Stimulated activated naive B cell treated with anti-CD40 and anti-IgM and Interleukin-4, amounts not matched to agents 10 μg/mL and 1 μg/mL and 100 μg/mL, for 72 hours (primary cell): ENCODE data around the gene PLSCR2.
"Not testable (repeated sequence)": the region's sequence is repeated elsewhere in the genome, so short reads cannot be mapped to it uniquely, and the experiment has no call there.

Source experiments
- ATAC-seq, 2 donors: fragments of 150-1000 bp; cut with Tn5 transposase; replicated peaks; 2 replicates each; pipeline ENCODE4 v1.10.0; 2021; ENCODE audit warnings: moderate library complexity in 1 of 2
- DNase-seq: peaks from one replicate; pipeline ENCODE4 v3.0.0; 2021
- H3K27ac Mint-ChIP-seq: one replicate; pipeline ENCODE4 v1.8.0; 2022; ENCODE audit warnings: mild to moderate bottlenecking, mixed read lengths
- H3K27me3 Mint-ChIP-seq, 2 donors: one replicate each; pipeline ENCODE4 v1.8.0; 2022; ENCODE audit warnings: mixed read lengths in 2 of 2
- H3K36me3 Mint-ChIP-seq, 2 donors: one replicate each; pipeline ENCODE4 v1.8.0; 2022; ENCODE audit warnings: mixed read lengths in 2 of 2, mild to moderate bottlenecking in 1 of 2
- H3K4me1 Mint-ChIP-seq, 2 donors: one replicate each; pipeline ENCODE4 v1.8.0; 2022; ENCODE audit warnings: mixed read lengths in 2 of 2, mild to moderate bottlenecking in 1 of 2
- H3K4me3 Mint-ChIP-seq, 2 donors: one replicate each; pipeline ENCODE4 v1.8.0; 2022; ENCODE audit warnings: mild to moderate bottlenecking in 2 of 2, mixed read lengths in 2 of 2, moderate library complexity in 1 of 2
- H3K9me3 Mint-ChIP-seq, 2 donors: one replicate each; pipeline ENCODE4 v1.8.0; 2022; ENCODE audit warnings: mixed read lengths in 2 of 2, mild to moderate bottlenecking in 1 of 2

PLSCR2 gene

GRCh38 chr3:146421819-146422759 is 47.3 kb downstream of the PLSCR2 start:
- peaks cover 0 to 9% of the 10 kb centered on the region in 2 donors for H3K27me3 Mint-ChIP-seq
- no peaks in the 10 kb centered on the region for H3K36me3 Mint-ChIP-seq
- H3K9me3 Mint-ChIP-seq = peaks cover 0 to 1% of the 10 kb centered on the region in 2 donors
- H3K4me3 Mint-ChIP-seq = no peak overlapping the region
- DNase-seq (no peak), ATAC-seq (no peak)
- H3K27ac Mint-ChIP-seq = no peak overlapping the region
- peaks cover 0 to 2% of the 10 kb centered on the region in 2 donors for H3K4me1 Mint-ChIP-seq

- no peaks in the 10 kb centered on the region for H3K36me3 Mint-ChIP-seq
- no peak overlapping the region for H3K27ac Mint-ChIP-seq
- no peak for DNase-seq
- H3K27me3 Mint-ChIP-seq = peaks cover 0 to 5% of the 10 kb centered on the region in 2 donors
- H3K4me3 Mint-ChIP-seq = no peak overlapping the region
- no peaks in the 10 kb centered on the region for H3K4me1 Mint-ChIP-seq
- peaks cover 8 to 14% of the 10 kb centered on the region in 2 donors for H3K9me3 Mint-ChIP-seq
- no peak for ATAC-seq
Measured at GRCh38 chr3:146416366-146416765, 53.0 kb downstream of the PLSCR2 start.

GRCh38 chr3:146414010-146414409 is 55.4 kb downstream of the PLSCR2 start:
- peaks cover 0 to 4% of the 10 kb centered on the region in 2 donors for H3K27me3 Mint-ChIP-seq
- H3K4me1 Mint-ChIP-seq = no peaks in the 10 kb centered on the region
- no peak overlapping the region for H3K27ac Mint-ChIP-seq
- ATAC-seq = no peak
- no peak for DNase-seq
- H3K9me3 Mint-ChIP-seq = peaks cover 11 to 14% of the 10 kb centered on the region in 2 donors
- no peak overlapping the region for H3K4me3 Mint-ChIP-seq
- no peaks in the 10 kb centered on the region for H3K36me3 Mint-ChIP-seq

- H3K9me3 Mint-ChIP-seq = peaks cover 12 to 14% of the 10 kb centered on the region in 2 donors
- not testable (repeated sequence) for DNase-seq, H3K27me3 Mint-ChIP-seq, H3K4me1 Mint-ChIP-seq, H3K36me3 Mint-ChIP-seq, H3K27ac Mint-ChIP-seq, ATAC-seq, H3K4me3 Mint-ChIP-seq
Measured at GRCh38 chr3:146412711-146413110, 56.6 kb downstream of the PLSCR2 start.

- DNase-seq = no peak
- no peak for ATAC-seq
- no peaks in the 10 kb centered on the region for H3K36me3 Mint-ChIP-seq
- no peak overlapping the region for H3K27ac Mint-ChIP-seq
- no peaks in the 10 kb centered on the region for H3K4me1 Mint-ChIP-seq
- H3K4me3 Mint-ChIP-seq = no peak overlapping the region
- H3K9me3 Mint-ChIP-seq = peaks cover 13 to 14% of the 10 kb centered on the region in 2 donors
- peaks cover 6 to 9% of the 10 kb centered on the region in 2 donors for H3K27me3 Mint-ChIP-seq
Measured at GRCh38 chr3:146407956-146408355, 61.4 kb downstream of the PLSCR2 start.

- DNase-seq = no peak
- H3K4me3 Mint-ChIP-seq = no peak overlapping the region
- no peak for ATAC-seq
- H3K27me3 Mint-ChIP-seq = peaks cover 6 to 11% of the 10 kb centered on the region in 2 donors
- H3K9me3 Mint-ChIP-seq = peaks cover 0 to 7% of the 10 kb centered on the region in 2 donors
- H3K4me1 Mint-ChIP-seq = no peaks in the 10 kb centered on the region
- no peaks in the 10 kb centered on the region for H3K36me3 Mint-ChIP-seq
- H3K27ac Mint-ChIP-seq = no peak overlapping the region
Measured at GRCh38 chr3:146404436-146404835, 64.9 kb downstream of the PLSCR2 start.

GRCh38 chr3:146403792-146404191 is 65.6 kb downstream of the PLSCR2 start:
- Mint-ChIP-seq H3K27ac (no peak overlapping the region), H3K9me3 (peaks cover 0 to 2% of the 10 kb centered on the region in 2 donors), H3K27me3 (peaks cover 6 to 11% of the 10 kb centered on the region in 2 donors), H3K4me3 (no peak overlapping the region), H3K36me3 (no peaks in the 10 kb centered on the region), H3K4me1 (no peaks in the 10 kb centered on the region)
- DNase-seq (no peak), ATAC-seq (no peak)

GRCh38 chr3:146396792-146397191 is 72.6 kb downstream of the PLSCR2 start:
- Mint-ChIP-seq H3K9me3 (no peaks in the 10 kb centered on the region), H3K4me3 (no peak overlapping the region), H3K27ac (no peak overlapping the region), H3K36me3 (no peaks in the 10 kb centered on the region), H3K27me3 (no peaks in the 10 kb centered on the region), H3K4me1 (no peaks in the 10 kb centered on the region)
- ATAC-seq (no peak), DNase-seq (no peak)

- H3K9me3 Mint-ChIP-seq = no peaks in the 10 kb centered on the region
- H3K4me3 Mint-ChIP-seq = no peak overlapping the region
- ATAC-seq (no peak), DNase-seq (no peak)
- H3K27ac Mint-ChIP-seq = no peak overlapping the region
- H3K27me3 Mint-ChIP-seq = no peaks in the 10 kb centered on the region
- no peaks in the 10 kb centered on the region for H3K36me3 Mint-ChIP-seq
- no peaks in the 10 kb centered on the region for H3K4me1 Mint-ChIP-seq
Measured at GRCh38 chr3:146395164-146395563, 74.2 kb downstream of the PLSCR2 start.

- H3K27ac Mint-ChIP-seq = no peak overlapping the region
- H3K9me3 Mint-ChIP-seq = no peaks in the 10 kb centered on the region
- H3K4me1 Mint-ChIP-seq = no peaks in the 10 kb centered on the region
- H3K27me3 Mint-ChIP-seq = no peaks in the 10 kb centered on the region
- ATAC-seq (no peak), DNase-seq (no peak)
- H3K36me3 Mint-ChIP-seq = no peaks in the 10 kb centered on the region
- H3K4me3 Mint-ChIP-seq = no peak overlapping the region
Measured at GRCh38 chr3:146390957-146391356, 78.4 kb downstream of the PLSCR2 start.

GRCh38 chr3:146390006-146390772 is 79.2 kb downstream of the PLSCR2 start:
- no peaks in the 10 kb centered on the region for H3K27me3 Mint-ChIP-seq
- no peaks in the 10 kb centered on the region for H3K4me1 Mint-ChIP-seq
- no peaks in the 10 kb centered on the region for H3K36me3 Mint-ChIP-seq
- no peak overlapping the region for H3K4me3 Mint-ChIP-seq
- no peaks in the 10 kb centered on the region for H3K9me3 Mint-ChIP-seq
- ATAC-seq (no peak), DNase-seq (no peak)
- H3K27ac Mint-ChIP-seq = no peak overlapping the region

- ATAC-seq = no peak
- Mint-ChIP-seq H3K36me3 (no peaks in the 10 kb centered on the region), H3K4me3 (no peak overlapping the region), H3K27ac (no peak overlapping the region), H3K9me3 (no peaks in the 10 kb centered on the region), H3K27me3 (no peaks in the 10 kb centered on the region), H3K4me1 (no peaks in the 10 kb centered on the region)
- no peak for DNase-seq
Measured at GRCh38 chr3:146387566-146387965, 81.8 kb downstream of the PLSCR2 start.

- Mint-ChIP-seq H3K36me3 (no peaks in the 10 kb centered on the region), H3K4me1 (no peaks in the 10 kb centered on the region), H3K27ac (no peak overlapping the region), H3K4me3 (no peak overlapping the region), H3K9me3 (no peaks in the 10 kb centered on the region), H3K27me3 (no peaks in the 10 kb centered on the region)
- ATAC-seq = no peak
- no peak for DNase-seq
Measured at GRCh38 chr3:146386936-146387335, 82.4 kb downstream of the PLSCR2 start.

GRCh38 chr3:146384786-146385185 is 84.6 kb downstream of the PLSCR2 start:
- no peak for ATAC-seq
- peaks cover 0 to 3% of the 10 kb centered on the region in 2 donors for H3K27me3 Mint-ChIP-seq
- H3K27ac Mint-ChIP-seq = no peak overlapping the region
- no peaks in the 10 kb centered on the region for H3K4me1 Mint-ChIP-seq
- no peak overlapping the region for H3K4me3 Mint-ChIP-seq
- DNase-seq = no peak
- no peaks in the 10 kb centered on the region for H3K9me3 Mint-ChIP-seq
- H3K36me3 Mint-ChIP-seq = no peaks in the 10 kb centered on the region
